ENCODE results near the gene DELE1.

DELE1 gene

GRCh38 chr5:141926434-141926833 lies 2.8 kb downstream of the DELE1 start:
- no peak for DNase-seq (ENCODE audit: low read depth)

- no peak for DNase-seq (ENCODE audit: low read depth)
These were observed 4.4 kb downstream of the DELE1 start for GRCh38 chr5:141928051-141928450.

DNA sequence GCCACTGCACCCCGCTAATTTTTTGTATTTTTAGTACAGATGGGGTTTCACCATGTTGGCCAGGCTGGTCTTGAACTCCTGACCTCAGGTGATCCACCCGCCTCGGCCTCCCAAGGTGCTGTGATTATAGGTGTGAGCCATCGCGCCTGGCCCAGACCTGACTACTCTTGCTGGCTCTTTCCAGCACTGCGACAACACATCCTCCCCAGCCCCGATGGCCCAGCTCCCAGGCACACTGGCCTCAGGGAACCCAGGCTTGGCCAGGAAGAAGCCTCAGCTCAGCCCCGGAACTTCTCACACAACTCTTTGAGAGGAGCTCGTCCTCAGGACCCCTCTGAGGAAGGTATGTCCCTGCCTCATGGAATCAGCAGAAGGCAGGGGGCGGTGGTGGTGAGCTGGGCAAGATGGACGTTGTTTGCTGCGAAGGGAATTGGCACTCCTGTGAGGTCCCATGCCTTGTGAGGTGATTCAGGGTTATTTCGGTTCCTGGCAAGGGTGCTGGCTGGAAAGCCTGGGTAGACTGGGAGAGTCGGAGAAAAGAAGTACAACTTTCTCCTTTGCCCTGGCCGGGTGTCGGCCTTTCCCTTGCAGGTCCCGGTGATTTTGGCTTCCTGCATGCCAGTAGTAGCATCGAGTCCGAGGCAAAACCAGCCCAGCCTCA lies 5.9 kb downstream of the DELE1 start:
- no peak for DNase-seq (ENCODE audit: low read depth)

DNA sequence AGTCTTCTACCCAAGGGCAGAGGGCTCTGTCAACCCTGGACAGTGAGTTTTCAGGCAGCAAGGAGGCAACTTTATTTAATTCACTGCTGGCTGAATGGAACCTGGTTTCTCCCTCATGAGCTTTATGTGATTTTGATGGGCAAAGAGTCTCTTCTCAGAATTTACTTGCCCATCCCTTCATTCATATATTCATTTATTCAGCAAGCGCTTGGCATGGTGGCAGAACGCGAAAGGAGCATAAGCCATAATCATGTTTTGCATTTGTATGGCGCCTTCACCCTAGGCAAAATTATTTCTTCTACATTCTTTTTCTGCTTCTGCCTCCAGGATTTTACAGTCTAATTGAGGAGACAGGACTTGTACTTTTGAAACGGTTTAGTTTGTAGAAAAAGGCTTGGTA lies 8.0 kb downstream of the DELE1 start:
- DNase-seq (ENCODE audit: low read depth), result no peak

GRCh38 chr5:141933151-141933550 lies 9.5 kb downstream of the DELE1 start:
- DNase-seq (ENCODE audit: low read depth), result no peak

GRCh38 chr5:141934099-141934844 lies 10.6 kb downstream of the DELE1 start:
- DNase-seq (ENCODE audit: low read depth), result no peak

DNA sequence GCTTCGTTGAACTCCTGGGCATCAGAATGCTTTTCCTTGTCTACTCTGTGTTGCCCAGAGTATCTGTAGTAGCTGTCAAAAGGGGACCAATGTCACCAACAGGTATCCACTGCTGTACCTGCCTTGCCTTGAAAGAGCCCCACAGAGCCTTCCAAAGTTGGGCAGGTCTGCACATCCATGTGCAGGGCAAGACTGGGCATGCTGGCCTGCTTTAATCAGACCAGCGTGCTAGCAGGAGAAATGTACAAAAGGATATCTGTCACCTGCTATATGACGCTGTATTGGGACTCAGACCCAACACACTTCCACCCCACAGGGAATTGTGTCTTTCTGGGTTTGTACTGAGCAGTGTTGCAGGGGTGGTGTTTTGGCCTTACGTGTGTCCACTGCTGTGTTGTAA lies 11.9 kb downstream of the DELE1 start:
- DNase-seq (ENCODE audit: low read depth), result no peak

DNA sequence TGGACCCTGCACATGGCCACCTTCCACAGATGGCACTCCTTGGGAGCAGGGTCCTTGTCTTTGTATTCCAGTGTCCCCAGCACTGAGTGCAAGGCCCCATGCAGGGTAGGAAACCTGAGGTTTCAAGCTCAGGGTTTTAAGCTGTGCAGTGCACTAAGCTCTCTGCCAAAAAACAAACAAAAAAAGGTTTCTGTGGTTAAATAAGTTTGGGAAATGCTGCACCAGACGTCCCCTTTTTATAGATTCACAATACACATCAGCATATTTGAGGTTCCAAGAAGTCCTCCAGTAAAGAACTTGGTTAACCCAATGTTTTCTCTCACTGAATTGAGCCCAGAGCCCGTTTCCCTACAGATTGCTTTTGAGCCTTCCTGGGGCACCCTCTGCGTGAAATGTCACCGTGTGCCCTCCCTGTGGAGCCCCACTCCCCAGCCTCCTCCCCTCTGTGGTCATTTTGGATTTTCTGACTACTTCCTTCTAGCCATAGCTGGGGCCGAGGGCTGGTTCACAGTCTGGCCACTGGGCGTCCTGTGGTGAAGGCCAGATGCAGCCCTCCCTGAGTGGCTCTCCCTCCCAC lies 17.1 kb downstream of the DELE1 start:
- DNase-seq (ENCODE audit: low read depth), result no peak

GRCh38 chr5:141941307-141941706 lies 17.6 kb downstream of the DELE1 start:
- DNase-seq (ENCODE audit: low read depth), result no peak

- no peak for DNase-seq (ENCODE audit: low read depth)
These were observed 18.1 kb downstream of the DELE1 start for GRCh38 chr5:141941779-141942178.

DNA sequence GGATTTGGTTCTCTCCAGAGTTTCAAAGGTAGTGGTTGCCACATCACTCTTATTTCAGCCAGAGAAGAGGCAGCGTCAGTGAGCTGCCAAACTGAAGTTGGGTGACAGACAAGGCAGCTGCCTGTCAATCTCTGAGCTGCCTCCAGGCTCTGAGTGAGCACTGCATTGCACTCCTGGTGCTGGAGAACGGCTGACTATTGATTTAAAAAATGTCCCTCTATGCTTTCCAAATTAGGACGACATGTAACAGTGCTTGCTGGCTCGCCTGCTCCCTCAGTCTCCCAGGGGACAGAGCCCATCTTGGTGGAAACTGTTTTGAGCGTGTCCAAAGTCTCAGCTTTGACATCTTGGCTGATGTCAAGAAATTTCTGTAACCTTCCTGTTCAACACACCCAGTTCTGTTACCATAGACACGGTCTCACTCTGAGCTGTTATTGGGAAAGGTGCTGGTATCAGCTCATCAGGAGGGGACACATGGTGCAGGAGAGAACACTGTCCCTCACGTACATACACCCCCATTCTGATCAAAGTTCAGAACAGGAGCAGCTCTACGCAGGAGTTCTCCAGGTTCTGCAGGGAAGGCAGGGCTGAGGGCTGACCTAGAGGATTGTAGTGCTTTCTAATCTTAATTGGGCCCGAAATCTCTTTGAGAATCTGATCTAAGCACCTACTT lies 18.6 kb downstream of the DELE1 start:
- DNase-seq (ENCODE audit: low read depth), result no peak

DNA sequence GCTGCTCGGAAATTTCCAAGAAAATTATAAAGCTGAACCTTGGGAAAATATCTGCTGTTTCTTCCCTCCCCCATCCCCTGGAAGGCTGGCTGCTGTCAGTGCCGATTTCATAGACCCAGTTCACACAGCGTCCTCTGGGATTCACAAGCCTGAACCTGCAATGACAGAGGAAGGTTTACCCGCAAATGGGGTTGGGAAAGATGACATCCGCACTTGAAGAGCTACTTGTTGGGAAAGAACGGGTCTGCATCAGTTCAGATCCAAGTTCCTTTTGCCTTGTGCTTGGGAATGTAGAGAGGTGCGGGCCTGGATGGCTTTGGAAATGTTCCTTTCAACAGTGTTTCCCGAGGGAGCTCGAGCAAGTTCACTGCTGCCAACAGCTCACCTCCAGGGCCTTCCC lies 20.4 kb downstream of the DELE1 start:
- DNase-seq (ENCODE audit: low read depth), result no peak

DNA sequence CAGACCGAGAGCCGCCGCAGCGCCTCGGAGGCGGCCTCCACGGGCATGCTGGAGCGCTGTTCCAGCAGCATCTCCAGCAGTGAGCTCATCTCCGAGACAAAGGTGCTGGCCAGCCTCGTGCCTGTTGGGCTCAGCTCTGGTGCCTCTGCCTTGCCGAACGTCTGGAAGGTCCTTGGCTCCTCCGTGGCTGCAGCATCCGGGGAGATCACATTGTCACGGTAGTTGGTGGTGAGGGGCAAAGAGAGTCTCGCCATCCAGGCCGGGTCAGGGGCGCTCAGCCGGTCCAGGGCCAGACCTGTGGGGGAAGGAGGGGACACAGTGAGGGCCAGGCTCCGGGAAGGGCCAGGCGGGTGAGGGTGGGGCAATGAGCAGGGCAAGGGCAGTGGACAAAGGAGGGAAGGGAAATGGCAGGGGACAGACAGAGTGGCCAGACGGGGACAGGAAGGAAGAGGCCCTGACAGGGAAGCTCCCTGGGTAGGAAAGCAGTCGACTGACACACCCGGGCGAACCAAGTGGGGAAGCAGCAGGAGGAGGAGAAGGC lies 21.9 kb downstream of the DELE1 start:
- DNase-seq (ENCODE audit: low read depth), result no peak

DNA sequence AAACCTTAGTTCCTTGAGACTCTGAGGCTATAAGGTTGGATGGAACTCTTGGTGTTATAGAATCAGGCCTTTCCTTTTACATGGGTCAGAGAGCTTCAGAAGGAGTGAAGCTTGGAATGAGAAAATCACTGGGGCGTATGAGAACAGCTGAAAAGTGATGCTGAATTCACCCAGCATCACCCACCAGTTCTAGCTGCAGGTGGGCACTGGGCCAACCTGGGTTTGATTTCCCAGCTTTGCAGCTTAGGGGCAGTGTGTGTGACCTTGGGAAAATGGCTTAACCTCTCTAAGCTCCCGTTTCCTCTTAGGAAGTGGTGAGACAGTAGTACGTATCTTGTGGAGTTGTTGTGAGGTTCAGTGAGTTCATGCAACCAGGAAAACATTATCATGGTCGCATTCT lies 23.6 kb downstream of the DELE1 start:
- no peak for DNase-seq (ENCODE audit: low read depth)

DNA sequence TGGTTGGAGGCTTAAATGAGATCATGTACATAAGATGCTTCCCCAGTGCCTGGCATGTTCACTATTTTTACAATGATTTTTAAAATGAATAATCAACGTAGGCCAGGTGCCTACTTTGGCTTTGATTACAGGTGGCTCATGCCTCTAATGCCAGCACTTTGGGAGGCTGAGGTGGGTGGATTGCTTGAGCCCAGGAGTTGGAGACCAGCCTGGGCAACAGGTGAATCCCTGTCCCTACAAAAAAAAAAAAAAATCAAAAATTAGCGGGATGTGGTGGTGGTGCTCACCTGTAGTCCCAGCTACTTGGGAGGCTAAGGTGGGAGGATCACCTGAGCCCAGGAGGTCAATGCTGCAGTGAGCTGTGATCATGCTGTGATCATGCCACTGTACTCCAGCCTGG lies 25.1 kb downstream of the DELE1 start:
- no peak for DNase-seq (ENCODE audit: low read depth)

GRCh38 chr5:141949511-141949910 lies 25.8 kb downstream of the DELE1 start:
- DNase-seq (ENCODE audit: low read depth), result no peak

- no peak for DNase-seq (ENCODE audit: low read depth)
These were observed 26.7 kb downstream of the DELE1 start for GRCh38 chr5:141950207-141951005.

DNA sequence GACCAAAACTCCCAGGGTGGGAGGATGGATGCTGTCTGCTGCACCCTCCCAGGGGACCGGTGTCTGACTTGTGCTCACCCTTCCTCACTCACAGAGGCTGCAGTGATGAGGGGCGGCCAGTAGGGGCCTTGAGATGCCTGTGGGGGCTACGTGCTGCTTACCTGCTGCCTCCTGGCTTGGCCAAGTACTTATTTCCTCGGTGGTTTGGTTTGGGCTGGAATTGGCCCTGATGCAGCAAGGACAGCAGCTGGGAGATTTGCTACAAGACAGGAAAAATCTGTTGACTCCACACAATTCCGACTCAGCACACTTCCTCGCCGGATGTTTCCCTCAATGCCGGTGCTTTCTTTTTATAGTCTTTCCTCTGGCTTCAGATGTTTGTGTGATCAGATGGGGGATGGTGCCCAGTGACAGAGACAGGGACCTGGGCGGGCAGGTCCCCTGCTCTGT lies 27.7 kb downstream of the DELE1 start:
- DNase-seq (ENCODE audit: low read depth), result no peak

DNA sequence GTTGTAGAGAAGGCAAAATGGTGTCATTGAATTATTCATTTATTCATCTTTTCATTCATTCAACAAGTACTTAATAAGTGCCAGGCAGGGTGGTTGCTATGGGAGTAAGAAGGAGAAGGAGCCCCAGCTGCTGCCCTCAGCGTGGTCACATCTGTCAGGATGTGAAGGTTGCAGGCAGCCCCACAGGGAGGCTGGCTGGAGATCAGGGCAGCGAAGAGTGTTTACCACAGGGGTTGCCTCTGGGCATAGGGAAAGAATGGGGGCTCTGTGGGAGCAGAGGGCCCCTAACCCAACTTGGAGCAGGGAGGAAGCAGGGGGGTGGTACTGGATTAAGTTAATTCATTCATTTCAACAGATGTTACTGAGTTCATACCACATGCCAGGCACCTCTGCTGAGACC lies 28.3 kb downstream of the DELE1 start:
- no peak for DNase-seq (ENCODE audit: low read depth)

DNA sequence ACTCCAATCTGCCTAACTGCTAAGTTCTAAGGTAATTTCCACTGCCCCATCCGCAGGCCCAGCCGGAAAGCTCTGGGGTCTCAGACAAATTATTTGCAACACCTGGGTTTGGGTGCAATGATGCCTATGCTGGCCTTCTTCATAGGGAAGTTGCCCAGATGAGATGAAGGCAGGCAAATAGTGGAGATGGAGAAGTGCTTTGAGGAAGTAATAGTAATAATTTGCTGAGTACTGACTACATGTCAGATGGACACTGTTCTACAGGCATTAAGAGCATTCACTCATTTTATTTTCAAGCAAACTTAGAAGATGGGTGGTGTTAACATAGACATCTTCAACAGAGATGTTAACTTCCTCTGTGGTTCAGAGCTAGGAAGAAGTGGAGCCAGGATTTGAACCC lies 30.5 kb downstream of the DELE1 start:
- no peak for DNase-seq (ENCODE audit: low read depth)

GRCh38 chr5:141957367-141957996 lies 33.8 kb downstream of the DELE1 start:
- DNase-seq (ENCODE audit: low read depth), result no peak

All from stimulated activated CD8-positive, alpha-beta memory T cell treated with anti-CD3 and anti-CD28 coated beads, Interleukin-7, amount 100 ng/mL, for 24 hours (primary cell).